AG09319 (cell line): ENCODE measurements around the gene BICDL1.
"Not testable (repeated sequence)": the region's sequence is repeated elsewhere in the genome, so short reads cannot be mapped to it uniquely, and the experiment has no call there.

Experiments
- DNase-seq: peaks from one replicate; pipeline ENCODE4 v3.0.0-alpha.2; 2010; ENCODE audit warnings: low read depth; ENCODE audit errors: extremely low read depth
- TF ChIP-seq, protein P1 (sequence below): IDR thresholded peaks from 2 replicates; pipeline ENCODE4 v1.5.1; 2011; ENCODE audit warnings: low read depth, mild to moderate bottlenecking, inconsistent platforms, low read length, moderate library complexity

Gene BICDL1

DNA sequence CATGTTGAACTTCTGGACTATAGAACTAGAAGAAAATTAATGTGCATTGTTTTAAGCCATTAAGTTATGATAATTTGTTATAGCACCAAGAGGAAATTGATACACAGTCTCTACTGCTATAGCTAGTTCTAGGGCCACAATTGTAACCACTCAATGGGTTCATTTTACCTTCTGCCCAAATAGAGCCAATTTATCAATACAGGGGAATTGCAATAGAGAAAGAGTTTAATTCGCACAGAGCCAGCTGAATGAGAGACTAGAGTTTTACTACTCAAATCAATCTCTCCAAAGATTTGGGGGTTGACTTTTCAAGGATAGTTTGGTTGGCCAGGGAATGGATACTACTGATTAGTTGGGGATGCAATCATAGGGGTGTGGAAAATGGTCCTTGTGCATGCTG lies 31.9 kb upstream of the BICDL1 start:
- no peak for DNase-seq
- TF ChIP-seq, protein P1, sequence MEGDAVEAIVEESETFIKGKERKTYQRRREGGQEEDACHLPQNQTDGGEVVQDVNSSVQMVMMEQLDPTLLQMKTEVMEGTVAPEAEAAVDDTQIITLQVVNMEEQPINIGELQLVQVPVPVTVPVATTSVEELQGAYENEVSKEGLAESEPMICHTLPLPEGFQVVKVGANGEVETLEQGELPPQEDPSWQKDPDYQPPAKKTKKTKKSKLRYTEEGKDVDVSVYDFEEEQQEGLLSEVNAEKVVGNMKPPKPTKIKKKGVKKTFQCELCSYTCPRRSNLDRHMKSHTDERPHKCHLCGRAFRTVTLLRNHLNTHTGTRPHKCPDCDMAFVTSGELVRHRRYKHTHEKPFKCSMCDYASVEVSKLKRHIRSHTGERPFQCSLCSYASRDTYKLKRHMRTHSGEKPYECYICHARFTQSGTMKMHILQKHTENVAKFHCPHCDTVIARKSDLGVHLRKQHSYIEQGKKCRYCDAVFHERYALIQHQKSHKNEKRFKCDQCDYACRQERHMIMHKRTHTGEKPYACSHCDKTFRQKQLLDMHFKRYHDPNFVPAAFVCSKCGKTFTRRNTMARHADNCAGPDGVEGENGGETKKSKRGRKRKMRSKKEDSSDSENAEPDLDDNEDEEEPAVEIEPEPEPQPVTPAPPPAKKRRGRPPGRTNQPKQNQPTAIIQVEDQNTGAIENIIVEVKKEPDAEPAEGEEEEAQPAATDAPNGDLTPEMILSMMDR: no peak

DNA sequence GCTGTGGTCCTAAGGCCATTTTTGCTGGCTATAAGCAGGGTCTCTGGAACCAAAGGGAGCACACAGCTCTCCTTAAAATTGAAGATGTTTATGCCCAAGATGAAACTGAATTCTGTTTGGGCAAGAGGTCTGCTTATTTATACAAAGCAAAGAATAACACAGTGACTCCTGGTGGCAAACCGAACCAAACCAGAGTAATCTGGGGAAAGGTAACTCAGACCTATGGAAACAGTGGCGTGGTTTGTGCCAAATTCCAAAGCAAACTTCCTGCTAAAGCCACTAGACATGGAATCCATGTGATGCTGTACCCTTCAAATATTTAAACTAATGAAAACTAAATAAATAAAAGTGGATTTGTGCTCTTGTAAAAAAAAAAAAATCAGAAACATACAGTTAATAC lies 29.6 kb upstream of the BICDL1 start:
- no peak for DNase-seq
- TF ChIP-seq, protein P1: no peak

DNA sequence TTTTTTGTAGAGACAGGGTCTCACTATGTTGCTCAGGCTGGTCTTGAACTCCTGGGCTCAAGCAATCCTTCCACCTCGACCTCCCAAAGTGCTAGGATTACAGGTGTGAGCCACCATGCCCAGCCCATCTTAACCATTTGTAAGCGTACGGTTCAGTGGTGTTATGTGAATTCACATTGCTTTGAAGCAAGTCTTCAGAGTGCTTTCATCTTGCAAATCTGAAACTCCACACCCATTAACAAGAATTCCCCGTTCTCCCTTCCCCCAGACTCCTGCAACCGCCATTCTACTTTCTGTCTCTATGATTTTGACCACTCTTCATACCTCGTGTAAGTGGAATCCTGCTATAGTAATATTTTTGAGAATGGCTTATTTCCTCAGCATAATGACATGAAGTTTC lies 24.9 kb upstream of the BICDL1 start:
- TF ChIP-seq, protein P1: no peak
- DNase-seq: no peak

DNA sequence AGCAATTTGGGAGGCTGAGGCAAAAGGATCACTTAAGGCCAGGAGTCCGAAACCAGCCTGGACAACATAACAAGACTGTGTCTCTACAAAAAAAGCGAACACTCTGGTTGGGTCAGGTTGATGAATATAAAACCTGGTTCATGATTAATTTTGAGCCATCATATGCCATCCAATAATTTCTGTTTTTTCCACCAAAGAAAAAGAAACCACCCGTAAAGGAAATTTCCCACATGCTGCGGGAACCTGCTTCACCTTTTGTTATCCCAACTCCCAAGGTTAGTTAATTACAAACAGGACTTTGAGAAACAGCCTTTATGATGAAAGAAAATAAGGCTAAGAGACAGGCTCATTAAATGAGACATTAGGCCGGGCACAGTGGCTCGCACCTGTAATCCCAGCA lies 24.1 kb upstream of the BICDL1 start:
- TF ChIP-seq, protein P1: no peak
- no peak for DNase-seq

DNA sequence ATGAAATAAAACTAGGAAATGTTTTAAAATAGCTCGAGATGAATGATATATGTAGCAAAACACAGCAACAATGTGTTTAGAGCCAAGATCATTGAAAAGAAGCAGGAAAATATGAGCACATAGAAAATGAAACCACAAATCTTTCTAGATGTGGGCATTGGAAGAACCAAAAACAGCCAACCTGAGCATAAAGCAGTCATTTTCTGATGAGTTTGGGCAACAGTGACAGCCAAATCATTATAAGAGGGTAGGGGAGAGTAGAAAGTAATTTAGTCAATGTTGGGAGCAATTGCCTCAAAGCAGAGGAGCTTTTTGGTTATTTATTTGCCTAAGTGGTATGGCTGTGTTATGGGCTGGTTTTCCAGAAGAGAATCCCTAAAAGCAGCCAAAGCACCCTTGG lies 8.8 kb upstream of the BICDL1 start:
- DNase-seq: no peak
- TF ChIP-seq, protein P1: no peak

DNA sequence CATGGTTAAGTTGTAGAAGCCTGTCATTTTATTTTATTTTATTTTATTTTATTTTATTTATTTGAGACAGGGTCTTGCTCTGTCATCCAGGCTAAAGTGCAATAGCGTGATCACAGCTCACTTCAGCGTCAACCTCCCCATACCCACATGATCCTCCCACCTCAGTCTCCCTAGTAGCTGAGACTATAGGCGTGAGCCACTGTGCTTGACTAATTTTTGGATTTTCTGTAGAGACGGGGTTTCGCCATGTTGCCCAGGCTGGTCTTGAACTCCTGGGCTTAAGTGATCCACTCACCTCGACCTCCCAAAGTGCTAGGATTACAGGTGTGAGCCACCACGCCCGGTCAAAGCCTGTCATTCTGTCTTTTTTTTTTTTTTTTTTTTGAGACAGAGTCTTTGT lies 8.3 kb upstream of the BICDL1 start:
- DNase-seq: not testable (repeated sequence)

DNA sequence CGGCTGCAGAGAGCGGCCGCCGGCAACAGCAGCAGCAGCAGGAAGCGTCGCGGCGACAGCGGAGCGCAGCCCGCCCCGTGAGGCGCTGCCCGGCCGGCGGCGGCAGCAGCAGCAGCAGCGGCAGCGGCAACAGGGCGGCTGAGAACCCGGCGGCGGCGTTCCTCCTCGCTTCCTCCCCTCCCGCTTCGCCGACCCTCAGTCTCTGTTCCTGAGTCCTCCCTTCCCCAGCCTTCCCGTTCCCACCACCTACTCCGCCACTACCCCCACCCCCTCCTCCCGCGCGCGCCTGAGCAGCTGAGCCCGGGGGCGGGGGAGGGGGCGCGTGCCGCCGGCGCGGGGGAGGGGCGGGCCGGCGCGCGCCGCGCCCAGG lies 310 bp downstream of the BICDL1 start:
- no peak for DNase-seq
- TF ChIP-seq, protein P1: no peak

DNA sequence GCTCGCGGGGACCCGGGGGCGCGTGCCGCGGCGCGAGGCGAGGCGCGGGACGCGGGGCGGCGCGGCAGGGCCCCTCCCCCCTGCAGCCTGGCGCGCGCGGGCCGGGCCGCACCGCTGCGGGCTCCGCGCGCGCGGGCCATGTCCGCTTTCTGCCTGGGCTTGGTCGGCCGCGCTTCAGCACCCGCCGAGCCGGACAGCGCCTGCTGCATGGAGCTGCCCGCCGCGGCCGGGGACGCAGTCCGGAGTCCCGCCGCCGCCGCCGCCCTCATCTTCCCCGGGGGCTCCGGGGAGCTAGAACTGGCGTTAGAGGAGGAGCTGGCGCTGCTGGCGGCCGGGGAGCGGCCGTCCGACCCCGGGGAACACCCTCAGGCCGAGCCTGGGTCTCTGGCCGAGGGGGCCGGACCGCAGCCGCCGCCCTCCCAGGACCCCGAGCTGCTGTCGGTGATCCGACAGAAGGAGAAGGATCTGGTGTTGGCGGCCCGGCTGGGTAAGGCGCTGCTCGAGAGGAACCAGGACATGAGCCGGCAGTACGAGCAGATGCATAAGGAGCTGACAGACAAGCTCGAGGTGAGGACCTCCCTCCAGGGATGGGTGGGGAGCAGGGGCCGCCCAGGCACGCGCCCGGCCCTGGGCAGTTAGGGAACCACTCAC lies 820 bp downstream of the BICDL1 start:
- peak; percentile 20 for DNase-seq
- TF ChIP-seq, protein P1: no peak
